ENCODE data around the gene CDH19.

GRCh38 chr18:66641056-66641455 is 37.2 kb upstream of the CDH19 start:
- TF ChIP-seq, protein P1, sequence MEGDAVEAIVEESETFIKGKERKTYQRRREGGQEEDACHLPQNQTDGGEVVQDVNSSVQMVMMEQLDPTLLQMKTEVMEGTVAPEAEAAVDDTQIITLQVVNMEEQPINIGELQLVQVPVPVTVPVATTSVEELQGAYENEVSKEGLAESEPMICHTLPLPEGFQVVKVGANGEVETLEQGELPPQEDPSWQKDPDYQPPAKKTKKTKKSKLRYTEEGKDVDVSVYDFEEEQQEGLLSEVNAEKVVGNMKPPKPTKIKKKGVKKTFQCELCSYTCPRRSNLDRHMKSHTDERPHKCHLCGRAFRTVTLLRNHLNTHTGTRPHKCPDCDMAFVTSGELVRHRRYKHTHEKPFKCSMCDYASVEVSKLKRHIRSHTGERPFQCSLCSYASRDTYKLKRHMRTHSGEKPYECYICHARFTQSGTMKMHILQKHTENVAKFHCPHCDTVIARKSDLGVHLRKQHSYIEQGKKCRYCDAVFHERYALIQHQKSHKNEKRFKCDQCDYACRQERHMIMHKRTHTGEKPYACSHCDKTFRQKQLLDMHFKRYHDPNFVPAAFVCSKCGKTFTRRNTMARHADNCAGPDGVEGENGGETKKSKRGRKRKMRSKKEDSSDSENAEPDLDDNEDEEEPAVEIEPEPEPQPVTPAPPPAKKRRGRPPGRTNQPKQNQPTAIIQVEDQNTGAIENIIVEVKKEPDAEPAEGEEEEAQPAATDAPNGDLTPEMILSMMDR (conservative IDR thresholded peaks at IDR 0.05; ENCODE audit: low read depth, low read length) = no peak
- no peak for TF ChIP-seq EZH2 (IDR thresholded peaks at IDR 0.05; ENCODE audit: borderline replicate concordance, low read depth, low read length, poor library complexity, severe bottlenecking)
